Kidney tubule cell (primary cell): ENCODE data around the gene PIGH.

ENCODE experiments used
- DNase-seq: peaks from one replicate; pipeline ENCODE4 v3.0.0-alpha.2; 2018; ENCODE audit warnings: low spot score

Gene PIGH

GRCh38 chr14:67574806-67575205 is 25.3 kb downstream of the PIGH start:
- DNase-seq: no peak

- no peak for DNase-seq
Observed at GRCh38 chr14:67574156-67574555, 25.9 kb downstream of the PIGH start.

GRCh38 chr14:67573228-67574010 is 26.6 kb downstream of the PIGH start:
- no peak for DNase-seq

GRCh38 chr14:67572608-67573007 is 27.5 kb downstream of the PIGH start:
- DNase-seq: no peak

- peak; percentile 32 for DNase-seq
Observed at GRCh38 chr14:67571991-67572323, 28.1 kb downstream of the PIGH start.

GRCh38 chr14:67571275-67571990 is 28.6 kb downstream of the PIGH start:
- peak; percentile 50 for DNase-seq

- no peak for DNase-seq
Observed at GRCh38 chr14:67570453-67570852, 29.6 kb downstream of the PIGH start.

- DNase-seq: no peak
Observed at GRCh38 chr14:67569651-67570290, 30.3 kb downstream of the PIGH start.

- DNase-seq: no peak
Observed at GRCh38 chr14:67569011-67569650, 30.9 kb downstream of the PIGH start.

- DNase-seq: peak; percentile 77
Observed at GRCh38 chr14:67567654-67568053, 32.4 kb downstream of the PIGH start.

- no peak for DNase-seq
Observed at GRCh38 chr14:67566908-67567307, 33.2 kb downstream of the PIGH start.

- DNase-seq: peak; percentile 88
Observed at GRCh38 chr14:67564236-67564635, 35.8 kb downstream of the PIGH start.

- DNase-seq: no peak
Observed at GRCh38 chr14:67562776-67563150, 37.3 kb downstream of the PIGH start.

- no peak for DNase-seq
Observed at GRCh38 chr14:67562025-67562775, 37.9 kb downstream of the PIGH start.

GRCh38 chr14:67559639-67560038 is 40.4 kb downstream of the PIGH start:
- DNase-seq: no peak

GRCh38 chr14:67557656-67558055 is 42.4 kb downstream of the PIGH start:
- no peak for DNase-seq

- DNase-seq: peak; percentile 88
Observed at GRCh38 chr14:67557118-67557517, 43.0 kb downstream of the PIGH start.

- DNase-seq: no peak
Observed at GRCh38 chr14:67556671-67557070, 43.4 kb downstream of the PIGH start.

- DNase-seq: no peak
Observed at GRCh38 chr14:67555518-67556090, 44.5 kb downstream of the PIGH start.

- no peak for DNase-seq
Observed at GRCh38 chr14:67554341-67554740, 45.7 kb downstream of the PIGH start.

- DNase-seq: no peak
Observed at GRCh38 chr14:67553547-67553946, 46.5 kb downstream of the PIGH start.

GRCh38 chr14:67551940-67552339 is 48.1 kb downstream of the PIGH start:
- DNase-seq: no peak
